HepG2 (cell line): ENCODE data around the gene GNB1. TPM values are rescaled to one million over a fixed set of nuclear protein-coding genes. Genes with fewer than 3 reads are reported as not detected.

Source experiments
- ATAC-seq: fragments of 200-7000 bp; cut with Tn5 transposase; 3 replicates; pipeline ENCODE4 v1.9.1; 2020; ENCODE audit warnings: mild to moderate bottlenecking, moderate library complexity
- BruUV-seq: library from RNA; stranded (reverse); fragments of 400-500 nt; replicated peaks from 2 replicates; lab custom pipeline; 2021; lab: Mats Ljungman, UMichigan
- CTCF ChIA-PET: fragments of 300-600 bp; formaldehyde crosslinking; extraction: SDS; loops from one replicate; lab custom pipeline; 2021; ENCODE audit warnings: low total read pairs, inconsistent platforms, low intra/inter-chr PET ratio; lab: Yijun Ruan, JAX
- POLR2A ChIA-PET: fragments of 350-600 bp; sonication (Branson Sonifier 250); formaldehyde crosslinking; loops from one replicate; lab custom pipeline; 2020; ENCODE audit warnings: antibody characterized with exemption, inconsistent platforms; lab: Yijun Ruan, JAX
- DNase-seq: peaks from one replicate; pipeline ENCODE4 v3.0.0-alpha.2; 2015; ENCODE audit warnings: low spot score
- FAIRE-seq: peaks from 3 replicates; lab custom pipeline; 2011; peaks lifted over from hg19 to GRCh38; lab: Jason Lieb, UNC
- H2AFZ ChIP-seq: one replicate; pipeline ENCODE4 v1.6.1; 2011; ENCODE audit warnings: low read length, inconsistent platforms
- H3K27ac ChIP-seq: fragments of 300-600 bp; 3 replicates; pipeline ENCODE4 v1.8.0; 2011; ENCODE audit warnings: mixed run types, mild to moderate bottlenecking, mixed read lengths, low read length, inconsistent platforms; ENCODE audit not compliant: insufficient read depth; ENCODE audit errors: extremely low read length
- H3K27me3 ChIP-seq, 2 experiments: fragments of 200-600 bp in 1 of 2; 2 replicates in 1 of 2; 3 replicates in 1 of 2; pipeline versions ENCODE4 v1.6.0 to v1.8.0; 2011; ENCODE audit warnings: low read length in 2 of 2, mild to moderate bottlenecking in 2 of 2, moderate library complexity in 2 of 2, inconsistent platforms in 1 of 2; ENCODE audit not compliant: insufficient read depth in 2 of 2, control insufficient read depth in 1 of 2
- H3K36me3 ChIP-seq, 2 experiments: fragments of 200-600 bp in 1 of 2; replicated peaks in 1 of 2; 2 replicates in 1 of 2; 3 replicates in 1 of 2; pipeline versions ENCODE4 v1.5.1 to v1.8.0; 2011; ENCODE audit warnings: low read length in 2 of 2, inconsistent platforms in 1 of 2; ENCODE audit not compliant: insufficient read depth in 2 of 2, control insufficient read depth in 1 of 2
- H3K4me1 ChIP-seq: 2 replicates; pipeline ENCODE4 v1.5.1; 2012; ENCODE audit warnings: low read length, inconsistent platforms; ENCODE audit not compliant: insufficient read depth
- H3K4me2 ChIP-seq: 2 replicates; pipeline ENCODE4 v1.6.0; 2011; ENCODE audit warnings: low read depth, low read length, inconsistent platforms
- H3K4me3 ChIP-seq, 3 experiments: fragments of 200-600 bp in 1 of 3; sonication (generic), shearing (Covaris generic) in 1 of 3; replicated peaks in 1 of 3; 2 replicates each; pipeline ENCODE4 v1.5.1; 2011 to 2016; ENCODE audit warnings: low read length in 3 of 3, inconsistent platforms in 2 of 3, low read depth in 2 of 3, mild to moderate bottlenecking in 2 of 3, control low read depth in 1 of 3, mixed read lengths in 1 of 3; ENCODE audit not compliant: insufficient read depth in 1 of 3
- H3K79me2 ChIP-seq: one replicate; pipeline ENCODE4 v1.6.1; 2011; ENCODE audit warnings: low read length, inconsistent platforms; ENCODE audit not compliant: insufficient read depth
- H3K9ac ChIP-seq: 2 replicates; pipeline ENCODE4 v1.6.0; 2011; ENCODE audit warnings: mild to moderate bottlenecking, low read depth, low read length, inconsistent platforms; ENCODE audit not compliant: insufficient read depth
- H3K9me3 ChIP-seq: 2 replicates; pipeline ENCODE4 v1.5.1; 2012; ENCODE audit warnings: mild to moderate bottlenecking, low read length
- H4K20me1 ChIP-seq: 2 replicates; pipeline ENCODE4 v1.6.0; 2011; ENCODE audit warnings: inconsistent platforms, mild to moderate bottlenecking, low read length, moderate library complexity; ENCODE audit not compliant: insufficient read depth
- AGO2 ChIP-seq: fragments of 200-400 bp; formaldehyde crosslinking; optimal IDR thresholded peaks from 2 replicates; pipeline ENCODE3; 2017; ENCODE audit warnings: mild to moderate bottlenecking, low read depth, low read length, moderate library complexity
- GTF2F1 ChIP-seq: fragments of 150-350 bp; IDR thresholded peaks from 2 replicates; pipeline ENCODE4 v1.6.1; 2014; ENCODE audit warnings: low read length
- IRF2 ChIP-seq: IDR thresholded peaks from 2 replicates; pipeline ENCODE4 v1.6.1; 2018; ENCODE audit warnings: missing genetic modification reagents, missing compliant biosample characterization
- JUND ChIP-seq: sonication (generic); formaldehyde crosslinking; IDR thresholded peaks from 2 replicates; pipeline ENCODE4 v1.8.0; 2022; ENCODE audit warnings: mild to moderate bottlenecking, missing genetic modification reagents
- KDM5A ChIP-seq: fragments of 200-600 bp; sonication (generic); IDR thresholded peaks from 2 replicates; pipeline ENCODE4 v1.7.0; 2018; ENCODE audit warnings: antibody characterized with exemption, mild to moderate bottlenecking, low read length, borderline replicate concordance
- MXI1 ChIP-seq: IDR thresholded peaks from 3 replicates; pipeline ENCODE4 v1.6.1; 2012; ENCODE audit warnings: low read depth, low read length, inconsistent platforms, borderline replicate concordance
- NAIF1 ChIP-seq: sonication (generic); formaldehyde crosslinking; IDR thresholded peaks from 2 replicates; pipeline ENCODE4 v1.5.0; 2020; ENCODE audit warnings: mild to moderate bottlenecking, missing genetic modification reagents, borderline replicate concordance
- NFYC ChIP-seq: IDR thresholded peaks from 2 replicates; pipeline ENCODE4 v1.6.1; 2016; ENCODE audit warnings: missing genetic modification reagents, missing compliant biosample characterization
- ZBTB21 ChIP-seq: sonication (generic); formaldehyde crosslinking; IDR thresholded peaks from 2 replicates; pipeline ENCODE4 v1.4.0; 2020; ENCODE audit warnings: missing genetic modification reagents
- ZNF121 ChIP-seq: sonication (generic); formaldehyde crosslinking; IDR thresholded peaks from 2 replicates; pipeline ENCODE4 v1.5.0; 2020; ENCODE audit warnings: mild to moderate bottlenecking, missing genetic modification reagents
- ZNF3 ChIP-seq: IDR thresholded peaks from 2 replicates; pipeline ENCODE4 v1.7.0; 2017; ENCODE audit warnings: inconsistent platforms
- ZNF777 ChIP-seq: sonication (generic); formaldehyde crosslinking; IDR thresholded peaks from 2 replicates; pipeline ENCODE4 v1.4.0; 2020; ENCODE audit warnings: missing genetic modification reagents
- ZNF839 ChIP-seq: sonication (generic); formaldehyde crosslinking; IDR thresholded peaks from 2 replicates; pipeline ENCODE4 v1.4.0; 2020; ENCODE audit warnings: missing genetic modification reagents, mild to moderate bottlenecking, borderline replicate concordance
- WGBS: methylation state at CpG from one replicate; pipeline ENCODE4 v1.1.6; 2017; ENCODE audit warnings: low lambda C conversion rate; 5-methylcytosine and 5-hydroxymethylcytosine counted together
- in situ Hi-C: cut with HindIII; loops from 2 replicates; pipeline ENCODE4 v1.10.0; 2017; ENCODE audit warnings: low pct_unique_long_range_greater_than_20kb; ENCODE audit not compliant: extremely low pct_ligation_motif_present
- intact Hi-C: fragments of 100-400 bp; cut with micrococcal nuclease; formaldehyde crosslinking; loops from one replicate; pipeline ENCODE4 v1.10.0; 2022; ENCODE audit not compliant: unreplicated experiment
- polyA plus RNA-seq, 8 experiments: library from polyadenylated mRNA; depleted of rRNA in 3 of 8; stranded (reverse) in 7 of 8; unstranded in 1 of 8; fragments of >200 nt; fragmentation: Illumina TruSeq in 4 of 8; extraction: Trizol in 4 of 8; gene quantifications; 2 replicates each; pipeline versions ENCODE4 v1.2.1 to v1.2.3, GENCODE V29; 2011 to 2016; ENCODE audit warnings: low read depth in 4 of 8, missing spikeins in 1 of 8, mixed read lengths in 1 of 8; ENCODE audit not compliant: insufficient read depth in 1 of 8
- total RNA-seq, 5 experiments: library from RNA; depleted of rRNA; stranded (reverse); fragments of >200 nt; fragmentation: Illumina TruSeq; extraction: Trizol; gene quantifications; 2 replicates each; pipeline ENCODE4 v1.2.3, GENCODE V29; 2016; ENCODE audit warnings: low read depth in 1 of 5

Gene GNB1
- total and polyA plus RNA-seq, 2 of the 13 experiments (the other 11 are each of a cell fraction or from before 2014, with no cell fraction given), result 66.2 to 327 TPM

DNA sequence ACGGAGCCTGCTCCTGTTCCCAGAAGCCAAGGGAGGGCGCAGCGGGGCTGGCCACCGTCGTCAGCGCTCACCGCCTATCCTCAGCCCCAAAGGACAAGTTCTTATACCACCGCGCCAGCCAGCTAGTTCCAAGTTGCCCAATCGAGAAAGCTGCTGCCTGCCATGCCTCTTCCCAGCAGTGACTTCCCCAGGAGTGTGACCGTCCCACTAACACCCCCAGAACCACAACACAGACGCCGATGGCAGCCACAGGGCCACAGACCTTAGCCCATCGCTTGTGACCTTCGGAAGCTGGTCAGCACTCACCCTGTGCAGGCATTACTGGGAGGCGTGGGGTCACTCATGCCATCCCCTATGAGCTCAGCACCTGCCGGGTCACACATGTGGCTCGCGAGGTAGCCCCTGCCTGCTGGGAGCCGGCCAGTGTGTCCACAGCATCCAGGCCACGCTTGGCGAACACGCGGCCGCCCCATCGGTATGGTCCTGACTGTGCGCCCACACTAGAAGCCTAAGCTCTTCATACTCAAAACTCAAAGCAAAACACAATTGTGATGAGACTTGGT, 132.7 kb downstream of the GNB1 start:
- peaks cover 41 to 81% of the 10 kb centered on the region in 2 experiments for H3K36me3 ChIP-seq
- CTCF ChIA-PET, result no interaction called here
- no peaks in the 10 kb centered on the region for H3K9me3 ChIP-seq
- no peaks in the 10 kb centered on the region for H4K20me1 ChIP-seq
- in situ Hi-C loops (no loop called here), intact Hi-C loops (no loop called here)
- no peaks in the 10 kb centered on the region for H3K79me2 ChIP-seq
- 86% methylated on average over 17 of the region's 27 CpGs for WGBS
- no peak for ATAC-seq
- POLR2A ChIA-PET, result interaction anchor here (0.9 kb wide), 1 partner anchor 11 kb away, joined by 5 read pairs; no protein-coding TSS in a partner anchor
- no peak for FAIRE-seq
- no peak overlapping the region for H2AFZ ChIP-seq
- no peaks in the 10 kb centered on the region for H3K27me3 ChIP-seq
- peaks cover 21% of the 10 kb centered on the region for H3K4me1 ChIP-seq
- H3K4me2 ChIP-seq, result no peak overlapping the region
- BruUV-seq, result no TSS peak
- TF ChIP-seq ZNF777 (CRISPR knock-in tag), result no peak
- TF ChIP-seq NAIF1 (CRISPR knock-in tag), result no peak
- no peak for TF ChIP-seq AGO2
- no peak for TF ChIP-seq NFYC (CRISPR knock-in tag)
- TF ChIP-seq ZNF839 (CRISPR knock-in tag), result no peak
- no peak for TF ChIP-seq ZBTB21 (CRISPR knock-in tag)
- TF ChIP-seq JUND, result no peak
- no peak for TF ChIP-seq ZNF121 (CRISPR knock-in tag)
- TF ChIP-seq IRF2 (CRISPR knock-in tag), result no peak
- no peak for TF ChIP-seq MXI1
- no peak for TF ChIP-seq KDM5A
- no peak for TF ChIP-seq ZNF3
- TF ChIP-seq GTF2F1, result no peak
- peak overlapping the region; percentile 31 for H3K27ac ChIP-seq
- no peak overlapping the region for H3K4me3 ChIP-seq
- no peak for DNase-seq
- 0 out of 2 replicates have a peak overlapping the region, but pooled peaks have one; percentile 7 for H3K9ac ChIP-seq
